ENCODE measurements around the gene PIEZO2.

PIEZO2 gene

GRCh38 chr18:11008505-11008904 lies 140.9 kb downstream of the PIEZO2 start:
- no peak overlapping the region for H3K4me3 ChIP-seq (ENCODE audit: extremely low read depth, insufficient read depth, low read length, poor library complexity, severe bottlenecking)
- H3K36me3 ChIP-seq (ENCODE audit: control insufficient read depth, insufficient read depth, low read length) = no peaks in the 10 kb centered on the region
- H3K27ac ChIP-seq (ENCODE audit: low read depth, low read length, severe bottlenecking) = no peak overlapping the region
- 75 to 100% methylated on average over 1 to 2 of the region's 3 CpGs for WGBS, 2 experiments (ENCODE audit: insufficient coverage in 2 of 2)
- H3K4me1 ChIP-seq (ENCODE audit: control insufficient read depth, insufficient read depth, low read length, poor library complexity, severe bottlenecking) = peaks cover 6% of the 10 kb centered on the region
- no peaks in the 10 kb centered on the region for H3K9me3 ChIP-seq (ENCODE audit: control insufficient read depth, low read length)

- Histone ChIP-seq H3K27ac (ENCODE audit: low read depth, low read length, severe bottlenecking) (peak overlapping the region; percentile 51), H3K4me1 (ENCODE audit: control insufficient read depth, insufficient read depth, low read length, poor library complexity, severe bottlenecking) (peaks cover 6% of the 10 kb centered on the region), H3K9me3 (ENCODE audit: control insufficient read depth, low read length) (no peaks in the 10 kb centered on the region), H3K4me3 (ENCODE audit: extremely low read depth, insufficient read depth, low read length, poor library complexity, severe bottlenecking) (no peak overlapping the region), H3K36me3 (ENCODE audit: control insufficient read depth, insufficient read depth, low read length) (no peaks in the 10 kb centered on the region)
- 61 to 85% methylated on average over 2 of the region's 5 CpGs for WGBS, 2 experiments (ENCODE audit: insufficient coverage in 2 of 2)
Observed at GRCh38 chr18:11005528-11005927, 143.8 kb downstream of the PIEZO2 start.

- no peak overlapping the region for H3K4me3 ChIP-seq (ENCODE audit: extremely low read depth, insufficient read depth, low read length, poor library complexity, severe bottlenecking)
- peak overlapping the region; percentile 51 for H3K27ac ChIP-seq (ENCODE audit: low read depth, low read length, severe bottlenecking)
- no peaks in the 10 kb centered on the region for H3K9me3 ChIP-seq (ENCODE audit: control insufficient read depth, low read length)
- H3K4me1 ChIP-seq (ENCODE audit: control insufficient read depth, insufficient read depth, low read length, poor library complexity, severe bottlenecking) = peaks cover 6% of the 10 kb centered on the region
- H3K36me3 ChIP-seq (ENCODE audit: control insufficient read depth, insufficient read depth, low read length) = no peaks in the 10 kb centered on the region
Observed at GRCh38 chr18:11004951-11005350, 144.4 kb downstream of the PIEZO2 start.

- no CpG with 5 or more reads among the region's 4 CpGs for whole genome bisulfite sequencing, 2 experiments (ENCODE audit: insufficient coverage in 2 of 2)
- no peaks in the 10 kb centered on the region for H3K36me3 ChIP-seq (ENCODE audit: control insufficient read depth, insufficient read depth, low read length)
- H3K9me3 ChIP-seq (ENCODE audit: control insufficient read depth, low read length) = no peaks in the 10 kb centered on the region
- no peak overlapping the region for H3K4me3 ChIP-seq (ENCODE audit: extremely low read depth, insufficient read depth, low read length, poor library complexity, severe bottlenecking)
- no peak overlapping the region for H3K27ac ChIP-seq (ENCODE audit: low read depth, low read length, severe bottlenecking)
- H3K4me1 ChIP-seq (ENCODE audit: control insufficient read depth, insufficient read depth, low read length, poor library complexity, severe bottlenecking) = peaks cover 6% of the 10 kb centered on the region
Observed at GRCh38 chr18:11004294-11004693, 145.1 kb downstream of the PIEZO2 start.

- H3K9me3 ChIP-seq (ENCODE audit: control insufficient read depth, low read length) = no peaks in the 10 kb centered on the region
- no peak overlapping the region for H3K27ac ChIP-seq (ENCODE audit: low read depth, low read length, severe bottlenecking)
- peaks cover 6% of the 10 kb centered on the region for H3K4me1 ChIP-seq (ENCODE audit: control insufficient read depth, insufficient read depth, low read length, poor library complexity, severe bottlenecking)
- 92 to 100% methylated on average over 3 to 4 of the region's 4 CpGs for WGBS, 2 experiments (ENCODE audit: insufficient coverage in 2 of 2)
- H3K4me3 ChIP-seq (ENCODE audit: extremely low read depth, insufficient read depth, low read length, poor library complexity, severe bottlenecking) = no peak overlapping the region
- H3K36me3 ChIP-seq (ENCODE audit: control insufficient read depth, insufficient read depth, low read length) = no peaks in the 10 kb centered on the region
Observed at GRCh38 chr18:11002796-11003195, 146.6 kb downstream of the PIEZO2 start.

- no peaks in the 10 kb centered on the region for H3K36me3 ChIP-seq (ENCODE audit: control insufficient read depth, insufficient read depth, low read length)
- WGBS, 2 experiments (ENCODE audit: insufficient coverage in 2 of 2) = no CpG with 5 or more reads among the region's 1 CpG
- H3K9me3 ChIP-seq (ENCODE audit: control insufficient read depth, low read length) = no peaks in the 10 kb centered on the region
- no peak overlapping the region for H3K4me3 ChIP-seq (ENCODE audit: extremely low read depth, insufficient read depth, low read length, poor library complexity, severe bottlenecking)
- H3K27ac ChIP-seq (ENCODE audit: low read depth, low read length, severe bottlenecking) = no peak overlapping the region
- H3K4me1 ChIP-seq (ENCODE audit: control insufficient read depth, insufficient read depth, low read length, poor library complexity, severe bottlenecking) = peaks cover 6% of the 10 kb centered on the region
Observed at GRCh38 chr18:11002277-11002676, 147.1 kb downstream of the PIEZO2 start.

GRCh38 chr18:11000071-11000470 lies 149.3 kb downstream of the PIEZO2 start:
- Histone ChIP-seq H3K36me3 (ENCODE audit: control insufficient read depth, insufficient read depth, low read length) (no peaks in the 10 kb centered on the region), H3K4me1 (ENCODE audit: control insufficient read depth, insufficient read depth, low read length, poor library complexity, severe bottlenecking) (peaks cover 4% of the 10 kb centered on the region), H3K27ac (ENCODE audit: low read depth, low read length, severe bottlenecking) (no peak overlapping the region), H3K4me3 (ENCODE audit: extremely low read depth, insufficient read depth, low read length, poor library complexity, severe bottlenecking) (no peak overlapping the region), H3K9me3 (ENCODE audit: control insufficient read depth, low read length) (no peaks in the 10 kb centered on the region)
- 88 to 100% methylated on average over 1 of the region's 3 CpGs for WGBS, 2 experiments (ENCODE audit: insufficient coverage in 2 of 2)

GRCh38 chr18:10997885-10998284 lies 151.5 kb downstream of the PIEZO2 start:
- H3K27ac ChIP-seq (ENCODE audit: low read depth, low read length, severe bottlenecking) = no peak overlapping the region
- no CpG with 5 or more reads among the region's 1 CpG for WGBS, 2 experiments (ENCODE audit: insufficient coverage in 2 of 2)
- no peaks in the 10 kb centered on the region for H3K4me1 ChIP-seq (ENCODE audit: control insufficient read depth, insufficient read depth, low read length, poor library complexity, severe bottlenecking)
- H3K4me3 ChIP-seq (ENCODE audit: extremely low read depth, insufficient read depth, low read length, poor library complexity, severe bottlenecking) = no peak overlapping the region
- no peaks in the 10 kb centered on the region for H3K36me3 ChIP-seq (ENCODE audit: control insufficient read depth, insufficient read depth, low read length)
- no peaks in the 10 kb centered on the region for H3K9me3 ChIP-seq (ENCODE audit: control insufficient read depth, low read length)

- no peaks in the 10 kb centered on the region for H3K4me1 ChIP-seq (ENCODE audit: control insufficient read depth, insufficient read depth, low read length, poor library complexity, severe bottlenecking)
- no peak overlapping the region for H3K27ac ChIP-seq (ENCODE audit: low read depth, low read length, severe bottlenecking)
- H3K9me3 ChIP-seq (ENCODE audit: control insufficient read depth, low read length) = no peaks in the 10 kb centered on the region
- H3K4me3 ChIP-seq (ENCODE audit: extremely low read depth, insufficient read depth, low read length, poor library complexity, severe bottlenecking) = no peak overlapping the region
- WGBS, 2 experiments (ENCODE audit: insufficient coverage in 2 of 2) = 70 to 100% methylated on average over 1 of the region's 1 CpG
- no peaks in the 10 kb centered on the region for H3K36me3 ChIP-seq (ENCODE audit: control insufficient read depth, insufficient read depth, low read length)
Observed at GRCh38 chr18:10995550-10995949, 153.8 kb downstream of the PIEZO2 start.

- H3K36me3 ChIP-seq (ENCODE audit: control insufficient read depth, insufficient read depth, low read length) = no peaks in the 10 kb centered on the region
- H3K9me3 ChIP-seq (ENCODE audit: control insufficient read depth, low read length) = no peaks in the 10 kb centered on the region
- no peaks in the 10 kb centered on the region for H3K4me1 ChIP-seq (ENCODE audit: control insufficient read depth, insufficient read depth, low read length, poor library complexity, severe bottlenecking)
- no CpG with 5 or more reads among the region's 2 CpGs for WGBS, 2 experiments (ENCODE audit: insufficient coverage in 2 of 2)
- no peak overlapping the region for H3K27ac ChIP-seq (ENCODE audit: low read depth, low read length, severe bottlenecking)
- H3K4me3 ChIP-seq (ENCODE audit: extremely low read depth, insufficient read depth, low read length, poor library complexity, severe bottlenecking) = no peak overlapping the region
Observed at GRCh38 chr18:10989486-10989885, 159.9 kb downstream of the PIEZO2 start.

- no peaks in the 10 kb centered on the region for H3K4me1 ChIP-seq (ENCODE audit: control insufficient read depth, insufficient read depth, low read length, poor library complexity, severe bottlenecking)
- WGBS, 2 experiments (ENCODE audit: insufficient coverage in 2 of 2) = no CpG with 5 or more reads among the region's 2 CpGs
- no peak overlapping the region for H3K27ac ChIP-seq (ENCODE audit: low read depth, low read length, severe bottlenecking)
- H3K9me3 ChIP-seq (ENCODE audit: control insufficient read depth, low read length) = no peaks in the 10 kb centered on the region
- no peak overlapping the region for H3K4me3 ChIP-seq (ENCODE audit: extremely low read depth, insufficient read depth, low read length, poor library complexity, severe bottlenecking)
- H3K36me3 ChIP-seq (ENCODE audit: control insufficient read depth, insufficient read depth, low read length) = no peaks in the 10 kb centered on the region
Observed at GRCh38 chr18:10985689-10986088, 163.7 kb downstream of the PIEZO2 start.

- Histone ChIP-seq H3K4me1 (ENCODE audit: control insufficient read depth, insufficient read depth, low read length, poor library complexity, severe bottlenecking) (no peaks in the 10 kb centered on the region), H3K36me3 (ENCODE audit: control insufficient read depth, insufficient read depth, low read length) (no peaks in the 10 kb centered on the region), H3K9me3 (ENCODE audit: control insufficient read depth, low read length) (no peaks in the 10 kb centered on the region), H3K27ac (ENCODE audit: low read depth, low read length, severe bottlenecking) (no peak overlapping the region), H3K4me3 (ENCODE audit: extremely low read depth, insufficient read depth, low read length, poor library complexity, severe bottlenecking) (no peak overlapping the region)
- 94% methylated on average over 2 to 4 of the region's 7 CpGs for WGBS, 2 experiments (ENCODE audit: insufficient coverage in 2 of 2)
Observed at GRCh38 chr18:10979411-10979810, 170.0 kb downstream of the PIEZO2 start.

Data from mesodermal cell (in vitro differentiated cells).